Stomach (tissue), 9 donors: ENCODE data around the gene CADM3. TPM values are rescaled to one million over a fixed set of nuclear protein-coding genes. Genes with fewer than 3 reads are reported as not detected.

Experiments
- DNase-seq, 2 donors: peaks; one replicate each; pipeline versions ENCODE4 v3.0.0 to v3.0.0-alpha.2; 2013 to 2019
- H3K27ac ChIP-seq, 5 donors: fragments of 200-600 bp in 4 of 5; sonication (generic) in 4 of 5; one replicate each; pipeline ENCODE4 v1.5.1; 2013 to 2019; ENCODE audit warnings: mild to moderate bottlenecking in 1 of 5, moderate library complexity in 1 of 5
- H3K27me3 ChIP-seq, 3 donors: fragments of 200-600 bp; sonication (generic); one replicate each; pipeline ENCODE4 v1.5.1; 2017 to 2019; ENCODE audit warnings: mixed run types in 1 of 3
- H3K36me3 ChIP-seq, 4 donors: fragments of 200-600 bp; sonication (generic); 1 replicate in 3 of 4; 2 replicates in 1 of 4; pipeline ENCODE4 v1.5.1; 2016 to 2019
- H3K4me1 ChIP-seq, 4 donors: fragments of 200-600 bp; sonication (generic); one replicate each; pipeline ENCODE4 v1.5.1; 2016 to 2019
- H3K4me3 ChIP-seq, 4 donors: fragments of 200-600 bp; sonication (generic) in 3 of 4; one replicate each; pipeline ENCODE4 v1.5.1; 2016 to 2019; ENCODE audit warnings: mild to moderate bottlenecking in 1 of 4
- H3K9me3 ChIP-seq, 4 donors: fragments of 200-600 bp; sonication (generic); one replicate each; pipeline ENCODE4 v1.5.1; 2016 to 2019
- CTCF ChIP-seq, 7 experiments: fragments of 450-650 bp in 4 of 7; fragments of 200-600 bp in 3 of 7; sonication (generic) in 3 of 7; IDR thresholded peaks; one replicate each; pipeline ENCODE4 v1.5.1; 2016 to 2019; ENCODE audit warnings: antibody characterized with exemption in 7 of 7, control low read depth in 2 of 7, mild to moderate bottlenecking in 1 of 7
- EP300 ChIP-seq: sonication (generic); formaldehyde crosslinking; IDR thresholded peaks from one replicate; pipeline ENCODE4 v1.6.1; 2017; ENCODE audit warnings: antibody characterized with exemption
- POLR2A ChIP-seq, 4 donors: fragments of 450-650 bp; IDR thresholded peaks; one replicate each; pipeline ENCODE4 v1.6.1; 2016; ENCODE audit warnings: antibody characterized with exemption in 4 of 4, control low read depth in 2 of 4, mild to moderate bottlenecking in 1 of 4, moderate library complexity in 1 of 4
- POLR2AphosphoS5 ChIP-seq, 3 donors: sonication (generic); formaldehyde crosslinking; IDR thresholded peaks; one replicate each; pipeline ENCODE4 v1.6.1; 2016; ENCODE audit warnings: antibody characterized with exemption in 3 of 3
- WGBS, 5 donors: extraction: QIAGEN DNeasy Blood & Tissue Kit in 3 of 5; methylation state at CpG; one replicate each; pipeline versions ENCODE4 v1.1.5 to v1.1.7; 2013 to 2018; 5-methylcytosine and 5-hydroxymethylcytosine counted together
- intact Hi-C: fragments of 100-400 bp; cut with DNase I; formaldehyde crosslinking; loops from one replicate; pipeline ENCODE4 v1.15.1; 2023; ENCODE audit warnings: low total_unique reads
- polyA plus RNA-seq, 3 donors: library from polyadenylated mRNA; stranded (reverse); fragments of 200-250 nt; gene quantifications; one replicate each; pipeline ENCODE4 v1.2.3, GENCODE V29; 2013
- total RNA-seq, 5 donors: library from RNA; depleted of rRNA; stranded (reverse); fragments of >200 nt; gene quantifications; one replicate each; pipeline versions ENCODE4 v1.1.0 to v1.2.3, GENCODE V29; 2014 to 2016
- donor health status: healthy with polysubstance abuse.
- donor health status: Bipolar disorder and iron deficiency.
- donor health status: healthy.

Gene CADM3
- total and polyA plus RNA-seq, 8 donors = 1.8 to 10.3 (median 5.8) TPM

- DNase-seq = no peak
- no peaks in the 10 kb centered on the region for H3K9me3 ChIP-seq
- no peak overlapping the region for H3K27ac ChIP-seq
- no peaks in the 10 kb centered on the region for H3K4me1 ChIP-seq
- no peak overlapping the region for H3K4me3 ChIP-seq
- 72 to 77% (median 74%) methylated on average over 8 of the region's 8 CpGs for WGBS, 5 donors
- no peaks in the 10 kb centered on the region for H3K36me3 ChIP-seq
- intact Hi-C loops = no loop called here
- H3K27me3 ChIP-seq = peaks cover 0 to 12% (median 0%) of the 10 kb centered on the region in 3 donors
- TF ChIP-seq EP300 = no peak
- no peak for TF ChIP-seq POLR2AphosphoS5 (IDR thresholded peaks at IDR 0.05)
- no peak for TF ChIP-seq POLR2A (IDR thresholded peaks at IDR 0.05)
- no peak for TF ChIP-seq CTCF (IDR thresholded peaks at IDR 0.05)
Measured at GRCh38 chr1:159229260-159229885, 58.0 kb downstream of the CADM3 start.

- TF ChIP-seq CTCF (IDR thresholded peaks at IDR 0.05) (no peak), POLR2AphosphoS5 (IDR thresholded peaks at IDR 0.05) (no peak), EP300 (no peak), POLR2A (IDR thresholded peaks at IDR 0.05) (no peak)
- Histone ChIP-seq H3K36me3 (no peaks in the 10 kb centered on the region), H3K27me3 (peaks cover 0 to 7% (median 0%) of the 10 kb centered on the region in 3 donors), H3K4me3 (no peak overlapping the region), H3K9me3 (no peaks in the 10 kb centered on the region), H3K4me1 (no peaks in the 10 kb centered on the region), H3K27ac (no peak overlapping the region)
- intact Hi-C loops = no loop called here
- DNase-seq = no peak
- WGBS, 5 donors = 3 to 14% (median 8%) methylated on average over 1 of the region's 1 CpG
Measured at GRCh38 chr1:159229896-159230295, 58.5 kb downstream of the CADM3 start.

GRCh38 chr1:159239551-159240220 is 68.3 kb downstream of the CADM3 start:
- intact Hi-C loops = no loop called here
- DNase-seq = no peak
- 55 to 75% (median 67%) methylated on average over 4 of the region's 4 CpGs for WGBS, 5 donors
- Histone ChIP-seq H3K36me3 (no peaks in the 10 kb centered on the region), H3K27me3 (peaks cover 0 to 6% (median 0%) of the 10 kb centered on the region in 3 donors), H3K4me1 (no peaks in the 10 kb centered on the region), H3K9me3 (peaks cover 0 to 15% (median 6%) of the 10 kb centered on the region in 4 donors), H3K4me3 (no peak overlapping the region), H3K27ac (no peak overlapping the region)
- TF ChIP-seq CTCF (IDR thresholded peaks at IDR 0.05) (no peak), POLR2AphosphoS5 (IDR thresholded peaks at IDR 0.05) (no peak), EP300 (no peak), POLR2A (IDR thresholded peaks at IDR 0.05) (no peak)

GRCh38 chr1:159247266-159247665 is 75.9 kb downstream of the CADM3 start:
- Histone ChIP-seq H3K9me3 (peaks cover 0 to 54% (median 23%) of the 10 kb centered on the region in 4 donors), H3K27ac (no peak overlapping the region), H3K36me3 (no peaks in the 10 kb centered on the region), H3K4me1 (no peaks in the 10 kb centered on the region), H3K27me3 (no peaks in the 10 kb centered on the region), H3K4me3 (no peak overlapping the region)
- WGBS, 5 donors = 78 to 96% (median 91%) methylated on average over 3 of the region's 3 CpGs
- no peak for DNase-seq
- TF ChIP-seq POLR2AphosphoS5 (IDR thresholded peaks at IDR 0.05) = no peak
- TF ChIP-seq POLR2A (IDR thresholded peaks at IDR 0.05) = no peak
- no peak for TF ChIP-seq EP300
- no peak for TF ChIP-seq CTCF (IDR thresholded peaks at IDR 0.05)
- intact Hi-C loops = no loop called here
